Astrocyte (in vitro differentiated cells and primary cell): Measurements from ENCODE around the gene HLA-A.

Experiments used
- EZH2 ChIP-seq: IDR thresholded peaks from 2 replicates; pipeline ENCODE4 v1.6.1; 2012; ENCODE audit warnings: mild to moderate bottlenecking, low read length, inconsistent platforms; ENCODE audit not compliant: insufficient read depth
- TF ChIP-seq, protein P1 (sequence below): IDR thresholded peaks from 2 replicates; pipeline ENCODE4 v1.5.1; 2011; ENCODE audit warnings: low read depth, mild to moderate bottlenecking, inconsistent platforms, low read length, moderate library complexity; ENCODE audit not compliant: insufficient read depth

DNA sequence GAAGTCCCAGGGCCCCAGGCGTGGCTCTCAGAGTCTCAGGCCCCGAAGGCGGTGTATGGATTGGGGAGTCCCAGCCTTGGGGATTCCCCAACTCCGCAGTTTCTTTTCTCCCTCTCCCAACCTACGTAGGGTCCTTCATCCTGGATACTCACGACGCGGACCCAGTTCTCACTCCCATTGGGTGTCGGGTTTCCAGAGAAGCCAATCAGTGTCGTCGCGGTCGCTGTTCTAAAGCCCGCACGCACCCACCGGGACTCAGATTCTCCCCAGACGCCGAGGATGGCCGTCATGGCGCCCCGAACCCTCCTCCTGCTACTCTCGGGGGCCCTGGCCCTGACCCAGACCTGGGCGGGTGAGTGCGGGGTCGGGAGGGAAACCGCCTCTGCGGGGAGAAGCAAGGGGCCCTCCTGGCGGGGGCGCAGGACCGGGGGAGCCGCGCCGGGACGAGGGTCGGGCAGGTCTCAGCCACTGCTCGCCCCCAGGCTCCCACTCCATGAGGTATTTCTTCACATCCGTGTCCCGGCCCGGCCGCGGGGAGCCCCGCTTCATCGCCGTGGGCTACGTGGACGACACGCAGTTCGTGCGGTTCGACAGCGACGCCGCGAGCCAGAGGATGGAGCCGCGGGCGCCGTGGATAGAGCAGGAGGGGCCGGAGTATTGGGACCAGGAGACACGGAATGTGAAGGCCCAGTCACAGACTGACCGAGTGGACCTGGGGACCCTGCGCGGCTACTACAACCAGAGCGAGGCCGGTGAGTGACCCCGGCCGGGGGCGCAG is at the start of gene HLA-A:
- TF ChIP-seq, protein P1, sequence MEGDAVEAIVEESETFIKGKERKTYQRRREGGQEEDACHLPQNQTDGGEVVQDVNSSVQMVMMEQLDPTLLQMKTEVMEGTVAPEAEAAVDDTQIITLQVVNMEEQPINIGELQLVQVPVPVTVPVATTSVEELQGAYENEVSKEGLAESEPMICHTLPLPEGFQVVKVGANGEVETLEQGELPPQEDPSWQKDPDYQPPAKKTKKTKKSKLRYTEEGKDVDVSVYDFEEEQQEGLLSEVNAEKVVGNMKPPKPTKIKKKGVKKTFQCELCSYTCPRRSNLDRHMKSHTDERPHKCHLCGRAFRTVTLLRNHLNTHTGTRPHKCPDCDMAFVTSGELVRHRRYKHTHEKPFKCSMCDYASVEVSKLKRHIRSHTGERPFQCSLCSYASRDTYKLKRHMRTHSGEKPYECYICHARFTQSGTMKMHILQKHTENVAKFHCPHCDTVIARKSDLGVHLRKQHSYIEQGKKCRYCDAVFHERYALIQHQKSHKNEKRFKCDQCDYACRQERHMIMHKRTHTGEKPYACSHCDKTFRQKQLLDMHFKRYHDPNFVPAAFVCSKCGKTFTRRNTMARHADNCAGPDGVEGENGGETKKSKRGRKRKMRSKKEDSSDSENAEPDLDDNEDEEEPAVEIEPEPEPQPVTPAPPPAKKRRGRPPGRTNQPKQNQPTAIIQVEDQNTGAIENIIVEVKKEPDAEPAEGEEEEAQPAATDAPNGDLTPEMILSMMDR, result no peak
- no peak for TF ChIP-seq EZH2
